ENCODE measurements around the gene MAMLD1.

MAMLD1 gene

DNA sequence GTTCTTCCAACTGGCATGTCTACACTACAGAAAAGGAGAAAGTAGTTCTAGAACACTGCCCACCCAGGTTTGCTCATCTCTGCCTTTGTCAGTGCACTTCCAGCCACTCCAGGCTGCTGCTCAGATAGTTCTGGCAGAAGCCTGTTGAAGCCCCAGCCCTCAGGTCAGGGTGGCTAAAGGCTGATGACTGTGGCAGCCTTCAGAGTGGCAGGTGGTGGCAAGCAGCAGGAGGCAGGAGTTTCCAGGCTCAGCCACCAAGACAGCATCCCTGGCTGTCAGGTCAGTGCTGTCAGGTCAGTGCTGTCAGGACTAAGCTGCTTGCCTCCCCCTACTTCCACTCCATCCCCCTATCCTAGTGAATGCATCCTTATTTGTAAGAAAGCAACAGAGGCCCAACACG lies 100.4 kb downstream of the MAMLD1 start:
- no peak for DNase-seq

DNA sequence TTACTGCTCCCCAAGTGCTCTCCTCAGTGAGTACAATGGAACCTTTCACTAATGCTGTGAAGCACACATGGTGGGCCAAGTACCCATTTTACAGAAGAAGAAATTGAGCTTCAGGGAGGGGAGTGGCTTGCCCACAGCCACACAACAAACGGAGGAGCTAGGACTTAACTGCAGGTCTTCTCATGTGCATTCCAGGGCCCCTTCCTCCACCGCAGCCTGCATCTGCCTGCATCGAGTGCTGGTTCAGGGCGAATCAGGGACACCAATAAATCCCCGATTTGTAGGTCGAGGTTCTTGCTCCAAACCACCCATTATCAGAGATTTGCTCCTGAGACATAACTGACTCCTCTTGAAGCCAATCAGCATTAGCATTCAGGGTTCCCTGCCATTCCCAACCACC lies 100.9 kb downstream of the MAMLD1 start:
- DNase-seq, result no peak

DNA sequence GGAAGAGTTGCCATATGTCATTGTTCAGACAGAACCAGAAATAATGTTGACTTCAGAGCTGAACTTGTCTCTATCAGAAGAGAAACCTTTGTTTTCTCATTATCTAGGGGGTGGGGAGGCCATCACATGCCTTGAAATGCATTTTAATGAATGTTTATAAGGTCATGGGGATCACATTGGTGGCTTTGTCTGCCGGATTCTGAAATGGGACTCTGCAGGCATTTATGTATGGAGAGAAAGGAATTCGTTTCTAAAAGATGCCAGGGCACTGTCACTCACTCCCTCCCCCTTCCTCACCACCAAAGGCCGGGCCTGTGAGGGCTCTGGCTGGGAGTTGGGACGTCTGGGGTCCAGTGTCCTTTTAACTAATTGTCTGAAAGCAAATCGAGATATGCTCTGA lies 102.2 kb downstream of the MAMLD1 start:
- DNase-seq, result no peak

DNA sequence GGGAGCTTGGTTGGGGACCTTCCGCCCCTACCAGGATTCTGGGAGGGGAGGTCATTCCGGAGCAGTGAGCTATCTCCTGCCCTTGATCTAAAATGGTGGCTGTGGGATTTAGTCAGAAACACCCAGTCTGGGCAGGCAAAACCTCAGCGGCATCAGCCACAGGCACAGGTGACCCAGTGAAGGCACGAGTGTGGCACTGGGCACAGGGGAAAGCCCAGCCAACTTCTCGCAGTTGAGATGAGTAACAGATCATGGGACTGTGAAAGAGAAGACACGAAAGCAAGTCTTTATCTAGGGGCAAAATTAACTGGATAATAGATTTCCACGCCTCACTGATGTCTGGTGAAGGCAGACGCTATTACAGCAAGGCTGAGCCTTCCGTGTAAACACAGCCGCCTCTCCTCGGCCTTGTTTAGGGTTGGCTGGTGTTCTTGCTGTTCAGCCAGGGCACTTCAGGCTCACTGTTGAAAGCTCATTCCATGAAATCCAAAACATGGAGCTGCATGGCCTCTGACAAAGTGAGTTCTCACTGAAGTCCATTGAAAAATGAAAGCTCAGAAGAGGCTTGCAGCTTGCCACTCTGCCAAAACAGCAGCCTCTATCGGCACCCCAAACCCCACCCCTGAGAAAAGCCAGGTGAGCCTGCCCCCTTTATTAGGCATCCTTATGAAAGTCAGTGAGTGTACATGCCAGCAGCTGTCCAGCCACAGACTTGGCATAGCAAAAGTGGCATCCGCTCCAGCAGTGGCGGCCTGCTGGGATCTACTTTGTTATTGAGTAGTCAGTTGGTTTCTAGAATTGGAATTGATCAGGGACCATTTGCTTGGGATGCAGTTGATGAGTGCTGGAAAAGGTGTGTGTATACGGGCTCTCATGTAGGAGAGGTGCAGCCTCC lies 103.0 kb downstream of the MAMLD1 start:
- DNase-seq, result no peak

GRCh38 chrX:150472306-150472705 lies 109.2 kb downstream of the MAMLD1 start:
- DNase-seq, result no peak

- DNase-seq, result no peak
These were observed 110.3 kb downstream of the MAMLD1 start for GRCh38 chrX:150473371-150473770.

- no peak for DNase-seq
These were observed 112.3 kb downstream of the MAMLD1 start for GRCh38 chrX:150475461-150475860.

- no peak for DNase-seq
These were observed 113.1 kb downstream of the MAMLD1 start for GRCh38 chrX:150476164-150476699.

DNA sequence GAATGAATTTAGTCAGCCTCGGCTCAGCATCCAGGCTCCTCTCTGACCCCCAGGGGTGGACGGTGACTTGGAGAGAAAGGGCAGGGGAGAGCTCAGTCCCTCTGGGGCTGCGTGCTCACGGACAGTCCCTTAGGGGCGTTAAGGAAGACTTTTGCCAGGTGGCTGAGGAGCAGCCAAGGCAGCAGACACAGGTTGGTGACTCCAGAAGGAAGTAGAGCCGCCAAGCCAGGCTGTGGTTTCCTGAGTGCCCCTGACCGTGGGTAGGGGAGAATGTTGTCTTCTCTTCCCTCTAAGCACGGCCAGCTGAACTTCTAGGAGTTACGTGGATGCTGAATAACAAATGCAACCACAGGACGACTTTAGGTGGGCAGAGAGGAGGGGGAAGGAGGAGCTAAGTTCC lies 114.3 kb downstream of the MAMLD1 start:
- no peak for DNase-seq

GRCh38 chrX:150478496-150479492 lies 115.7 kb downstream of the MAMLD1 start:
- DNase-seq, result peak; percentile 34

- no peak for DNase-seq
These were observed 119.6 kb downstream of the MAMLD1 start for GRCh38 chrX:150482537-150483206.

DNA sequence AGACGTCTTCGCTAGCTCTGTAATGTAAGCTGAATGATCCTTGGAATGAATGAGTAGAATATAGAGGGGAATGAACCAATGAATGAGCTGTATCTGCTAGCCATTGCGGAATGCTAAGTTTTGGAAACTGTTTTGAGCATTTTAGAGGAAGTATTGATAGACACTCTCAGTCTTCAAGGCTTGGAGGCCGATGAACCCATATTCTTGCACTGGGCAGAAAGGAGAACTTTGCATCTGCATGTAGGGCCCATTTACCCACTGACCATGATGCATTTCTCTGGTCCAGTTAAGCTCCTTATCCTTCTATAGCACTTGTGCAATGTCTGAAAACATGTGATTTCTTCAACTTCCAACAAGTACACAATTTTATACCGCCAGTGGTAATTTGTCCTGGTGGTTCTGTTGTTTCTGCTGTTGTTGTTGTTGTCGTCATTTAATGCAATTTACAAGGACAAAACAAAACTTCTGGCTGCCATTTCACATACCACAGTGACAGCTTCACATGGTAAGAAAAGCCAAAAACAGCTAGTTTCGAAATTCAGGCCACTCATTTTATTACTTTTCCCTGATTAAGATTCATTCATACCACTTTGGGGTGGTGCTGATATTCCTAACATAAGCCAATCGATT lies 120.4 kb downstream of the MAMLD1 start:
- DNase-seq, result no peak

DNA sequence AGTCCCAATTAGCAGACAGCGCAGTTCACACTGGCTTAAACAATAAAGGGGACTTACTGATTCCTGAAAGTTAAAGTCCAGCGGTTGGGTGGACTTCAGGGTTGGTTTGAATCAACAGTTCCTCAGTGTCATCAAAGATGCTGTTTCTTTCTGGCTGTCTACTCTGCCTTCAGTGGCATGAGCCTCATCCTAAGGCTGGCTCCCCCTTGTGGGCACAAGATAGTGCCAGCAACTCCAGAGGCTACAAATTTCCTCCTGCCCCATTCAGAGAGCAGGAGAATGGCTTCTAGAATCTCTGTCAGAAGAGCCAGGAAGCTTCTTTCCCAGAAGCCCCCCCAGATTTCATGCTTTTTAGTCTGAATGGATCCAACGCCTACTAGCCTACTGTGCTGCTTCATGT lies 122.9 kb downstream of the MAMLD1 start:
- peak; percentile 57 for DNase-seq

- DNase-seq, result no peak
These were observed 124.4 kb downstream of the MAMLD1 start for GRCh38 chrX:150487369-150488094.

- no peak for DNase-seq
These were observed 126.4 kb downstream of the MAMLD1 start for GRCh38 chrX:150489359-150490015.

GRCh38 chrX:150495496-150495895 lies 132.4 kb downstream of the MAMLD1 start:
- DNase-seq, result no peak

GRCh38 chrX:150499240-150499639 lies 136.1 kb downstream of the MAMLD1 start:
- no peak for DNase-seq

DNA sequence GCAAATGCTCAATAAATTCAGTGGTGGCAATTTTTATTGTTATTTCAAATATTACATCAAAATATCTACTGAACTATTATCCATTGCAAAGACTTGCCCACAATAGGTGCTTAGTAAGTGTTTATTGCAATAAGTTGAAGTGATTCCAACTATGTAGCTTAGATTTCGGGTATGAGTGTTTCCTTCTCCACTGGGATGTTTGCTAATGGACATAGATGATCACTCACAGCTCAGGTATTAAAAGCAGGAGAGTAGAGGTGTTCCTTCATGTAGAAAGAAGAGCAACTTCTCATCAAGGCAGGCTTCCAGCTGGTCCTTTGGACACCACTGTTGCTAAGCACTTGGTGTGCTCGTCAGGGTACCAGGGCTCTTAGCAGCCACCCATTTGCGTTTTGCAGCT lies 139.0 kb downstream of the MAMLD1 start:
- DNase-seq, result no peak

DNA sequence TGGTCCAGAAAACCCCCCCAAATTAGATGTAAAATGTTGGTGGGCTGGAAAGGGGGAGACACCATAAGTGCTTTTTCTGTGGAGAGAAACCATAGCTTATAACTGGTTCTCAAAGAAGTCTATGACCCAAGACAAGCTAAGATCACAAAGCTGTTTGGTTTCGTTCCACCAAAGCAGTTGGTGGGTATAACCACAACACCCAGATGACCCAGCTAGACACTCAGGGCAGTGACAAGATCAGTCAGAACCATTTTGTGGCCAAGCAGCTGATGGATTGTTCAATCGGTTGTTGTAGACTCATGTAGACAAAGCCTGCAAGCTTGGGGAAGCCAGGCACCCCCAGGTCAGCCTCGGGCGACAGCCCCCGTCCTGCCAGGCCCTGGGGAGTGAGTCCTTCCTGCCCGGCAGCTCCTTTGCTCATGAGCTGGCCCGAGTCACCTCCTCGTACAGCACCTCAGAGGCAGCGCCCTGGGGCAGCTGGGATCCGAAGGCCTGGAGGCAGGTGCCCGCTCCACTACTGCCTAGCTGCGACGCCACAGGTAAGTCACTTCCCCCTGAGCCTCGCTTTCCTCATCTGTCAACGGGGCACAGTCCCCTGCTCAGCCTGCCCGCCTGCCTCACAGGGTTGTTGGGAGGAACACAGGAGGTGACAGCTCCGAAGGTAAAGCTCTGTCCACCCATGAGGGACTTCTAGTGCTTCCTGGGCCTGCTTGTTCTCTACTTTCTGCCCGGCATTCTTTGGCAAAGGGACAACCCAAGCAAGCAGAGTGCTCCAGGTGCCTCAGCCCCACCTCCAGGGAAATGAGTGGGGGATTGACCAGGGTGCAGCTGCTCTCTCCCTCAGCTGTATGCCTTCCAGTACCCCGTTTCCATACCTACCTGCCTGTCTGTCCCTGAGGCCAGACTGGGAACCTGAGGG lies 140.1 kb downstream of the MAMLD1 start:
- no peak for DNase-seq

DNA sequence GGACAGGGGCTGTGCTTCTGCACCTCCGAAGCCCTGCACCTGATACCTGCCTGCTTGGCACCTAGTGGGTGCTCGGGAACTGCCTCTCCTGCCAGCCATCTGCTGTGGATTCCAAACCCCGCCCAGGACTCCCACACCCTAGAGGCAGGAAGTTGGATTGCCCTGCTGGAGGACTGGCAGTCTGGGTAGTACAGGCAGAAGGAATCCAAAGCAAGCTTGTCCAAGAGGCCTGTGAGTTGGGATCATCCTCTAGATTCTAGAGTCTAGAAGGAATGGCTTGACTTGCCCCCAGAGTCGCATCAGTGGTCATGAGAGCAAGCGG lies 140.7 kb downstream of the MAMLD1 start:
- DNase-seq, result no peak

Data from CD4-positive, alpha-beta T cell treated with Interleukin-17A for 1 hour (primary cell).